MM.1S (cell line): ENCODE results near the gene MYCBP.

Experiments used
- DNase-seq: peaks from one replicate; pipeline ENCODE4 v3.0.0-alpha.2; 2015
- H2AFZ ChIP-seq: fragments of 300-600 bp; sonication (generic); 2 replicates; pipeline ENCODE4 v1.6.0; 2016; ENCODE audit warnings: antibody characterized with exemption, low read length
- H3F3A ChIP-seq: fragments of 300-600 bp; sonication (generic); 2 replicates; pipeline ENCODE4 v1.6.1; 2016; ENCODE audit warnings: mild to moderate bottlenecking, antibody characterized with exemption, low read length, moderate library complexity, mixed read lengths; ENCODE audit not compliant: insufficient read depth
- H3K27ac ChIP-seq: fragments of 300-600 bp; sonication (generic); 2 replicates; pipeline ENCODE4 v1.5.1; 2016; ENCODE audit warnings: mild to moderate bottlenecking, low read length
- H3K27me3 ChIP-seq: fragments of 300-600 bp; sonication (generic); replicated peaks from 2 replicates; pipeline ENCODE4 v1.6.0; 2016; ENCODE audit warnings: low read length; ENCODE audit not compliant: insufficient read depth
- H3K36me3 ChIP-seq: fragments of 300-600 bp; sonication (generic); replicated peaks from 2 replicates; pipeline ENCODE4 v1.6.1; 2016; ENCODE audit warnings: mild to moderate bottlenecking, low read length, mixed read lengths; ENCODE audit not compliant: insufficient read depth
- H3K4me1 ChIP-seq: fragments of 300-600 bp; sonication (generic); 2 replicates; pipeline ENCODE4 v1.6.1; 2016; ENCODE audit warnings: low read length, mixed read lengths
- H3K4me2 ChIP-seq: fragments of 300-600 bp; sonication (generic); 2 replicates; pipeline ENCODE4 v1.6.0; 2016; ENCODE audit warnings: low read depth, low read length
- H3K4me3 ChIP-seq: fragments of 300-600 bp; sonication (generic); 2 replicates; pipeline ENCODE4 v1.5.1; 2016; ENCODE audit warnings: low read length, mixed read lengths
- H3K79me2 ChIP-seq: fragments of 300-600 bp; sonication (generic); 2 replicates; pipeline ENCODE4 v1.6.1; 2016; ENCODE audit warnings: mixed run types, low read length, mixed read lengths
- H3K9ac ChIP-seq: fragments of 300-600 bp; sonication (generic); 2 replicates; pipeline ENCODE4 v1.6.1; 2016; ENCODE audit warnings: low read length, mixed read lengths
- H3K9me2 ChIP-seq: fragments of 300-600 bp; sonication (generic); replicated peaks from 2 replicates; pipeline ENCODE4 v1.6.1; 2016; ENCODE audit warnings: mild to moderate bottlenecking, low read length, mixed read lengths; ENCODE audit not compliant: insufficient read depth
- H3K9me3 ChIP-seq: fragments of 300-600 bp; sonication (generic); replicated peaks from 2 replicates; pipeline ENCODE4 v1.6.1; 2016; ENCODE audit warnings: mild to moderate bottlenecking, low read length, mixed read lengths; ENCODE audit not compliant: insufficient read depth
- H4K20me1 ChIP-seq: fragments of 300-600 bp; sonication (generic); 2 replicates; pipeline ENCODE4 v1.6.1; 2016; ENCODE audit warnings: mild to moderate bottlenecking, low read length, moderate library complexity, mixed read lengths; ENCODE audit not compliant: insufficient read depth
- EZH2 ChIP-seq: fragments of 300-600 bp; sonication (generic); optimal IDR thresholded peaks from 2 replicates; pipeline ENCODE3; 2017; ENCODE audit warnings: low read depth, mild to moderate bottlenecking, antibody characterized with exemption, low read length, mixed read lengths
- EZH2phosphoT487 ChIP-seq: fragments of 300-600 bp; sonication (generic); IDR thresholded peaks from 2 replicates; pipeline ENCODE4 v1.6.1; 2018; ENCODE audit warnings: antibody characterized with exemption, low read length
- TF ChIP-seq, protein P1 (sequence below): fragments of 300-600 bp; sonication (generic); IDR thresholded peaks from 2 replicates; pipeline ENCODE4 v1.5.1; 2016; ENCODE audit warnings: antibody characterized with exemption, low read length, mixed read lengths

Gene MYCBP

DNA sequence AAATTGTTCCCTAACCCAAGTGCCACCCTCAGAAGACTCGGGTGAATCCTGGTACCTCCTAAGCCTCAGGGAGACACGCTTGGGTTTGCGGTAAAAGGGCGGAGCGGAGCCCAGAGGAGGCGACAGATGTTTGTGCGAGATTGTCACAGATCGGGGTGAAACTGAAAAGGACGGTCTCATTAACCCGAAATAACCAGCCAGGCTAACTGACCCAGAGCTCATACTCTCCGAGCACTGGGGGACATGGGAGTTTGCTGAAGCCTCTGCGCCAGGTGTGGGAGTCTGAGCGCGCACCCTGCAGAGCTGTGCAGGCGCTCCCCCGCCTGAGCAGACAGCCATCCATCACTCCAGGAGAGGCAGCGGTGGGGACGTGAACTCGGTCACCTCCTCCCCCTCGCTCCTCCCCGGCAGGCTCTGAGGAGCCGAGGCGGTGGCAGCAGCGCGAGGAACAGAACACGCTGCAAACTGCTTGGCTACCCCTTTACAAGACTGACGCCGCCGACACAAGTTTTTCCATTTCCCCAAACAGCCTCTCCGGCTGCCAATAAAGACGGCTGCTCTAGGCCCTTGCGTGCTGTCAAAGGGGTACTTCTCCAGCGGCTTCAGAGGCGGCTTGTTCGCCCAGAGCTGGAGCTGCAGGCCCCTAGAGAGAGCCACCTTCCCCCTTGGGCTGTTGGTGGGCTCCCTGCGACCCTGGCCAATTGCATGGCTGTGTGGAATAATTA lies 57.1 kb downstream of the MYCBP start:
- H3K27ac ChIP-seq: peak overlapping the region; percentile 43; the same call in 1 of the 2 replicates
- no peaks in the 10 kb centered on the region for H3K36me3 ChIP-seq
- H2AFZ ChIP-seq: 0 out of 2 replicates have a peak overlapping the region, but pooled peaks have one; percentile 7
- no peak overlapping the region; the same call in 1 of the 2 replicates for H3K9ac ChIP-seq
- no peaks in the 10 kb centered on the region for H4K20me1 ChIP-seq
- H3K79me2 ChIP-seq: no peaks in the 10 kb centered on the region
- H3K4me2 ChIP-seq: peak overlapping the region; percentile 53; the same call in 1 of the 2 replicates
- 0 out of 2 replicates have a peak, but pooled peaks cover 9% of the 10 kb centered on the region for H3K4me1 ChIP-seq
- H3K9me2 ChIP-seq: no peaks in the 10 kb centered on the region
- TF ChIP-seq EZH2phosphoT487: no peak
- no peak for TF ChIP-seq EZH2
- TF ChIP-seq, protein P1, sequence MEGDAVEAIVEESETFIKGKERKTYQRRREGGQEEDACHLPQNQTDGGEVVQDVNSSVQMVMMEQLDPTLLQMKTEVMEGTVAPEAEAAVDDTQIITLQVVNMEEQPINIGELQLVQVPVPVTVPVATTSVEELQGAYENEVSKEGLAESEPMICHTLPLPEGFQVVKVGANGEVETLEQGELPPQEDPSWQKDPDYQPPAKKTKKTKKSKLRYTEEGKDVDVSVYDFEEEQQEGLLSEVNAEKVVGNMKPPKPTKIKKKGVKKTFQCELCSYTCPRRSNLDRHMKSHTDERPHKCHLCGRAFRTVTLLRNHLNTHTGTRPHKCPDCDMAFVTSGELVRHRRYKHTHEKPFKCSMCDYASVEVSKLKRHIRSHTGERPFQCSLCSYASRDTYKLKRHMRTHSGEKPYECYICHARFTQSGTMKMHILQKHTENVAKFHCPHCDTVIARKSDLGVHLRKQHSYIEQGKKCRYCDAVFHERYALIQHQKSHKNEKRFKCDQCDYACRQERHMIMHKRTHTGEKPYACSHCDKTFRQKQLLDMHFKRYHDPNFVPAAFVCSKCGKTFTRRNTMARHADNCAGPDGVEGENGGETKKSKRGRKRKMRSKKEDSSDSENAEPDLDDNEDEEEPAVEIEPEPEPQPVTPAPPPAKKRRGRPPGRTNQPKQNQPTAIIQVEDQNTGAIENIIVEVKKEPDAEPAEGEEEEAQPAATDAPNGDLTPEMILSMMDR: no peak
- H3K27me3 ChIP-seq: peaks cover 7% of the 10 kb centered on the region; the same call in 1 of the 2 replicates
- DNase-seq: peak; percentile 77
- no peaks in the 10 kb centered on the region for H3K9me3 ChIP-seq
- H3F3A ChIP-seq: peaks cover 10% of the 10 kb centered on the region
- H3K4me3 ChIP-seq: no peak overlapping the region; the same call in 1 of the 2 replicates

DNA sequence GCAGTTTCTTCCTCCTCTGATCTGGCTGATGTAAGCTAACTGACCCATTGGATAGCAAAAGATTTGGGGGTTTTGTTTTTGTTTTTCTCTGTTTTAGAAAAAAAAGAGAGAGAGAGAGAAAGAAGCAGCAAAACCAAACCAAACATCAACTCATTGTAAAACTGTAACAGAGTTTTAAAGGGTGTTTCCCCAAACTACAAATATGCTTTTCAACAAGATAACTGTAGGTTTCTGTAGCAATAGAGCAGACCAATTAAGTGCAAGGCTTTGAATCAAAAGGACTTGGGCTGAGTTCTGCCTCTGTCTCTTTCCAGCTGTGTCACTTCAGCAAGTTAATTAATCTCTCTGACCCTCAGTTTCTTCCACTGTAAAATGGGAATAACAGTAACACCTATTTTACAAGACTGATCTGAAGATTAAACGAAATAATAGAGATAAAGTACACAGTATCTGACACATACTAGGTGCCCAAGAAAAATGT lies 58.1 kb downstream of the MYCBP start:
- H3K9me3 ChIP-seq: no peaks in the 10 kb centered on the region
- no peaks in the 10 kb centered on the region for H4K20me1 ChIP-seq
- DNase-seq: peak; percentile 29
- H2AFZ ChIP-seq: no peak overlapping the region
- H3F3A ChIP-seq: peaks cover 10% of the 10 kb centered on the region
- no peaks in the 10 kb centered on the region for H3K36me3 ChIP-seq
- H3K4me1 ChIP-seq: 0 out of 2 replicates have a peak, but pooled peaks cover 9% of the 10 kb centered on the region
- peaks cover 7% of the 10 kb centered on the region; the same call in 1 of the 2 replicates for H3K27me3 ChIP-seq
- H3K9me2 ChIP-seq: no peaks in the 10 kb centered on the region
- TF ChIP-seq EZH2phosphoT487: no peak
- TF ChIP-seq, protein P1: no peak
- no peak for TF ChIP-seq EZH2
- no peaks in the 10 kb centered on the region for H3K79me2 ChIP-seq
- H3K4me3 ChIP-seq: no peak overlapping the region
- H3K27ac ChIP-seq: peak overlapping the region; percentile 43; the same call in 1 of the 2 replicates
- H3K4me2 ChIP-seq: peak overlapping the region; percentile 53; the same call in 1 of the 2 replicates
- no peak overlapping the region for H3K9ac ChIP-seq

DNA sequence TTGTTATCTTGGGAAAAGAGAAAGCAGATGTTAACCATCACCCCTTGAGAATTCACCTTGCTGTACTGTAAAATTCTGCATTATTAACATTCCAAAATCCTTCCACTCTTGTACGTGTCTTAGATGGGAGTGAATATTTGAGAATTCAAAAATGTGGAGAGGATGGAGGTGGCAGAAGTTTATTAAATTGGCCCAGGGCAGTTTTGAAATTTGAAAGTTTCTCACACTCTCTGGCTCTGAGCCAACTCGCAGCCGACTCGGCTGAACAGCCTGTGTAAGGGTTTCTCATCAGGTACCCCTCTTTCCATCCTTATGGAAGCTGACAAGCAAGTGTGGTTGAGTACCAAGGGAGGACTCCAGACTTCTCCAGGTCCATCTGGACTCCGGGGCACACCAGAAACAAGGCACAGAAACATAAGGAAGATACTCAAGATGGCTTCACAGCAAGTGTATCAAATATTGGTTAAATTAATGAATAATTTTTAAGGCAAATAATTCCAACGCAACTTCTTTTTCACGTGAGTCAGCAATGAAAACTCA lies 58.6 kb downstream of the MYCBP start:
- Histone ChIP-seq H3K9ac (no peak overlapping the region), H3K4me1 (0 out of 2 replicates have a peak, but pooled peaks cover 9% of the 10 kb centered on the region), H4K20me1 (no peaks in the 10 kb centered on the region), H3K79me2 (no peaks in the 10 kb centered on the region), H3K9me3 (no peaks in the 10 kb centered on the region), H3K36me3 (no peaks in the 10 kb centered on the region), H3K4me3 (no peak overlapping the region), H3K27ac (no peak overlapping the region; the same call in 1 of the 2 replicates), H3K9me2 (no peaks in the 10 kb centered on the region), H3F3A (peaks cover 10% of the 10 kb centered on the region), H3K27me3 (peaks cover 7% of the 10 kb centered on the region; the same call in 1 of the 2 replicates), H2AFZ (no peak overlapping the region), H3K4me2 (no peak overlapping the region)
- no peak for TF ChIP-seq EZH2
- no peak for TF ChIP-seq EZH2phosphoT487
- TF ChIP-seq, protein P1: no peak
- DNase-seq: no peak
